Brain microvascular endothelial cell (primary cell): ENCODE results near the gene DIS3L2.
A peak's percentile ranks its signal among the peaks of the same experiment; 100 is the strongest.

Source experiments
- DNase-seq: peaks from one replicate; pipeline ENCODE4 v3.0.0-alpha.2; 2020
- H3K27ac ChIP-seq: fragments of 250-450 bp; sonication (Bioruptor Pico); 2 replicates; pipeline ENCODE4 v1.5.1; 2020; ENCODE audit warnings: mild to moderate bottlenecking, moderate library complexity
- H3K27me3 ChIP-seq: fragments of 250-450 bp; sonication (Bioruptor Pico); replicated peaks from 2 replicates; pipeline ENCODE4 v1.5.1; 2020; ENCODE audit warnings: mild to moderate bottlenecking
- H3K36me3 ChIP-seq: fragments of 250-450 bp; sonication (Bioruptor Pico); replicated peaks from 2 replicates; pipeline ENCODE4 v1.5.1; 2020; ENCODE audit warnings: mild to moderate bottlenecking
- H3K4me3 ChIP-seq: 2 replicates; pipeline ENCODE4 v1.5.1; 2011; ENCODE audit warnings: low read depth, mild to moderate bottlenecking, control low read depth, low read length, moderate library complexity
- in situ Hi-C: cut with HindIII; loops from 2 replicates; pipeline ENCODE4 v1.10.0; 2017; ENCODE audit warnings: low sequenced_read_pairs, low pct_ligation_motif_present
- TF ChIP-seq, protein P1 (sequence below): IDR thresholded peaks from 2 replicates; pipeline ENCODE4 v1.5.1; 2011; ENCODE audit warnings: low read depth, mild to moderate bottlenecking, moderate library complexity, low read length, control low read depth, inconsistent platforms; ENCODE audit errors: missing control alignments

Gene DIS3L2

GRCh38 chr2:232288489-232289030 lies 327.0 kb downstream of the DIS3L2 start:
- no peak overlapping the region for H3K4me3 ChIP-seq
- H3K27ac ChIP-seq, result no peak overlapping the region
- TF ChIP-seq, protein P1, sequence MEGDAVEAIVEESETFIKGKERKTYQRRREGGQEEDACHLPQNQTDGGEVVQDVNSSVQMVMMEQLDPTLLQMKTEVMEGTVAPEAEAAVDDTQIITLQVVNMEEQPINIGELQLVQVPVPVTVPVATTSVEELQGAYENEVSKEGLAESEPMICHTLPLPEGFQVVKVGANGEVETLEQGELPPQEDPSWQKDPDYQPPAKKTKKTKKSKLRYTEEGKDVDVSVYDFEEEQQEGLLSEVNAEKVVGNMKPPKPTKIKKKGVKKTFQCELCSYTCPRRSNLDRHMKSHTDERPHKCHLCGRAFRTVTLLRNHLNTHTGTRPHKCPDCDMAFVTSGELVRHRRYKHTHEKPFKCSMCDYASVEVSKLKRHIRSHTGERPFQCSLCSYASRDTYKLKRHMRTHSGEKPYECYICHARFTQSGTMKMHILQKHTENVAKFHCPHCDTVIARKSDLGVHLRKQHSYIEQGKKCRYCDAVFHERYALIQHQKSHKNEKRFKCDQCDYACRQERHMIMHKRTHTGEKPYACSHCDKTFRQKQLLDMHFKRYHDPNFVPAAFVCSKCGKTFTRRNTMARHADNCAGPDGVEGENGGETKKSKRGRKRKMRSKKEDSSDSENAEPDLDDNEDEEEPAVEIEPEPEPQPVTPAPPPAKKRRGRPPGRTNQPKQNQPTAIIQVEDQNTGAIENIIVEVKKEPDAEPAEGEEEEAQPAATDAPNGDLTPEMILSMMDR, result no peak
- H3K36me3 ChIP-seq, result no peaks in the 10 kb centered on the region
- DNase-seq, result no peak
- in situ Hi-C loops, result no loop called here
- no peaks in the 10 kb centered on the region for H3K27me3 ChIP-seq

GRCh38 chr2:232290668-232291067 lies 329.2 kb downstream of the DIS3L2 start:
- Histone ChIP-seq H3K27me3 (no peaks in the 10 kb centered on the region), H3K36me3 (no peaks in the 10 kb centered on the region), H3K4me3 (no peak overlapping the region), H3K27ac (no peak overlapping the region)
- in situ Hi-C loops, result no loop called here
- TF ChIP-seq, protein P1, result no peak
- no peak for DNase-seq

- in situ Hi-C loops, result no loop called here
- H3K27ac ChIP-seq, result no peak overlapping the region
- no peak for DNase-seq
- H3K36me3 ChIP-seq, result no peaks in the 10 kb centered on the region
- H3K4me3 ChIP-seq, result no peak overlapping the region
- TF ChIP-seq, protein P1, result no peak
- H3K27me3 ChIP-seq, result no peaks in the 10 kb centered on the region
Measured at GRCh38 chr2:232291343-232291742, 329.8 kb downstream of the DIS3L2 start.

- DNase-seq, result peak; percentile 52
- Histone ChIP-seq H3K4me3 (no peak overlapping the region), H3K36me3 (no peaks in the 10 kb centered on the region), H3K27me3 (no peaks in the 10 kb centered on the region), H3K27ac (no peak overlapping the region)
- in situ Hi-C loops, result no loop called here
- TF ChIP-seq, protein P1, result peak; percentile 91
Measured at GRCh38 chr2:232292395-232293154, 331.1 kb downstream of the DIS3L2 start.

DNA sequence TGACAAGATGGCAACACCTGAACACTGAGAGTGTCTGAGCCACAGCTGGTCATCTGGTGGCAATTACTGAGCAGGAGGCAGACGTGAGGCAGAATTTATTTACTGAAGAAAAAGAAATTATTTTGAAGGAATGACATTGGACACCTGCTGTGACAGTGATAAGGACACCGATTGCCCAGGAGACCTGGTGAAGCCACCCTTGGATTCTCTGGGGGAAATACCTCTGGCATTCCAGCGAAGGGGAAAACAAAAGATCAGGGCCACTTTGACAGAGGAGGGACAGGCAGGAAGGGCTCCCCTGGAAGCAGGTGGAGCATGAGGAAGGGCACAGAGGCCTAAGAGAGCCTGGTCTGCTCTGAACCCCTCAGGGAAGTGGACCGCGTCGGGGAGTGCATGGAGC lies 331.7 kb downstream of the DIS3L2 start:
- in situ Hi-C loops, result no loop called here
- TF ChIP-seq, protein P1, result no peak
- no peak overlapping the region for H3K27ac ChIP-seq
- DNase-seq, result no peak
- H3K36me3 ChIP-seq, result no peaks in the 10 kb centered on the region
- H3K27me3 ChIP-seq, result no peaks in the 10 kb centered on the region
- no peak overlapping the region for H3K4me3 ChIP-seq

DNA sequence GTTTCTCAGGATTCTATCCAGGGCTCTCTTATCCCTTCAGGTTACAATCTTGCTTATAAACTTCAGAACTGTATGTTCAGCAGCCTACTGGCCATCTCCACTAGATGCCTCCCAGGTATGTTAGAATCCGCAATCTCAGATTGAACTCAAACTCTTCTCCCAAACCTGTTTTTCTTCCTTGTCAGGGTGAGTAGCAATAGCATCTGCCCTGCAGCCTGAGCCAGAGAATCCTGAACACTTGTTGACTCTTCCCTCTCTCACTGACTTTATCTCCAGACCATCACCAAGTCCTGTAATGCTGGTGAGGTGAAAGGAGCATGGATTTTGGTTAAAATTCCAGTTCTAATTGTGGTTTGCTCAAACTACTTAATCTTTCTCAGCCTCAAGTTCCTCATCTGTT lies 334.5 kb downstream of the DIS3L2 start:
- Histone ChIP-seq H3K4me3 (no peak overlapping the region), H3K36me3 (peaks cover 3% of the 10 kb centered on the region), H3K27me3 (no peaks in the 10 kb centered on the region), H3K27ac (no peak overlapping the region)
- no peak for DNase-seq
- TF ChIP-seq, protein P1, result no peak
- in situ Hi-C loops, result no loop called here
